Activated naive CD4-positive, alpha-beta T cell treated with anti-CD3 and anti-CD28 coated beads, Interleukin-2, amount 10 ng/mL, durations not matched to agents 7 days and 5 days (primary cell): Measurements from ENCODE around the gene TJP3.

Experiments used
- CTCF ChIA-PET: fragments of 350-600 bp; sonication (Branson Sonifier 250); formaldehyde crosslinking; loops from one replicate; lab custom pipeline; 2021; ENCODE audit warnings: antibody characterized with exemption; lab: Charles Lee
- DNase-seq: peaks from one replicate; pipeline ENCODE4 v3.0.0-alpha.2; 2020
- H3K27ac Mint-ChIP-seq: one replicate; pipeline ENCODE4 v1.8.0; 2021; ENCODE audit warnings: mild to moderate bottlenecking, moderate library complexity, mixed read lengths
- H3K27me3 Mint-ChIP-seq: one replicate; pipeline ENCODE4 v1.8.0; 2021; ENCODE audit warnings: mild to moderate bottlenecking, mixed read lengths
- H3K36me3 Mint-ChIP-seq: one replicate; pipeline ENCODE4 v1.8.0; 2021; ENCODE audit warnings: mixed read lengths
- H3K4me1 Mint-ChIP-seq: one replicate; pipeline ENCODE4 v1.8.0; 2021; ENCODE audit warnings: mixed read lengths
- H3K4me3 Mint-ChIP-seq: one replicate; pipeline ENCODE4 v1.8.0; 2021; ENCODE audit warnings: mild to moderate bottlenecking, moderate library complexity, mixed read lengths
- H3K9me3 Mint-ChIP-seq: one replicate; pipeline ENCODE4 v1.8.0; 2021; ENCODE audit warnings: mixed read lengths

TJP3 gene

GRCh38 chr19:3723883-3724282 is 15.7 kb downstream of the TJP3 start:
- H3K27me3 Mint-ChIP-seq: peaks cover 74% of the 10 kb centered on the region
- no peaks in the 10 kb centered on the region for H3K9me3 Mint-ChIP-seq
- H3K36me3 Mint-ChIP-seq: no peaks in the 10 kb centered on the region
- no peak overlapping the region for H3K27ac Mint-ChIP-seq
- no peak for DNase-seq
- peaks cover 16% of the 10 kb centered on the region for H3K4me1 Mint-ChIP-seq
- H3K4me3 Mint-ChIP-seq: no peak overlapping the region
- CTCF ChIA-PET: interaction anchor here (1.2 kb wide), 1 partner anchor 56 kb away, joined by 3 read pairs; no protein-coding TSS in a partner anchor

- DNase-seq: no peak
- peaks cover 62% of the 10 kb centered on the region for H3K27me3 Mint-ChIP-seq
- no peak overlapping the region for H3K27ac Mint-ChIP-seq
- H3K36me3 Mint-ChIP-seq: no peaks in the 10 kb centered on the region
- CTCF ChIA-PET: interaction anchor here (0.6 kb wide), 1 partner anchor 31 kb away, joined by 3 read pairs; no protein-coding TSS in a partner anchor
- H3K4me3 Mint-ChIP-seq: no peak overlapping the region
- peaks cover 13% of the 10 kb centered on the region for H3K4me1 Mint-ChIP-seq
- H3K9me3 Mint-ChIP-seq: no peaks in the 10 kb centered on the region
Measured at GRCh38 chr19:3725121-3725520, 16.9 kb downstream of the TJP3 start.

GRCh38 chr19:3725640-3726310 is 17.6 kb downstream of the TJP3 start:
- H3K4me3 Mint-ChIP-seq: no peak overlapping the region
- no peaks in the 10 kb centered on the region for H3K9me3 Mint-ChIP-seq
- CTCF ChIA-PET: interaction anchor here (0.6 kb wide), 1 partner anchor 30 kb away, joined by 3 read pairs; no protein-coding TSS in a partner anchor

GRCh38 chr19:3730457-3730958 is 22.3 kb downstream of the TJP3 start:
- Mint-ChIP-seq H3K4me3 (no peak overlapping the region), H3K36me3 (no peaks in the 10 kb centered on the region), H3K27me3 (peaks cover 19% of the 10 kb centered on the region), H3K4me1 (no peaks in the 10 kb centered on the region), H3K27ac (no peak overlapping the region), H3K9me3 (no peaks in the 10 kb centered on the region)
- DNase-seq: no peak
- CTCF ChIA-PET: no interaction called here

More at GRCh38 chr19:3725640-3726310, 17.6 kb downstream of the TJP3 start:
- peaks cover 55% of the 10 kb centered on the region for H3K27me3 Mint-ChIP-seq
- no peaks in the 10 kb centered on the region for H3K36me3 Mint-ChIP-seq
- peaks cover 10% of the 10 kb centered on the region for H3K4me1 Mint-ChIP-seq
- no peak overlapping the region for H3K27ac Mint-ChIP-seq
- DNase-seq: no peak

GRCh38 chr19:3732108-3732507 is 23.9 kb downstream of the TJP3 start:
- Mint-ChIP-seq H3K36me3 (no peaks in the 10 kb centered on the region), H3K27ac (no peak overlapping the region), H3K4me3 (no peak overlapping the region), H3K4me1 (no peaks in the 10 kb centered on the region), H3K27me3 (peaks cover 11% of the 10 kb centered on the region), H3K9me3 (no peaks in the 10 kb centered on the region)
- CTCF ChIA-PET: no interaction called here
- DNase-seq: no peak

- CTCF ChIA-PET: no interaction called here
- Mint-ChIP-seq H3K36me3 (peaks cover 2% of the 10 kb centered on the region), H3K4me1 (peaks cover 12% of the 10 kb centered on the region), H3K27ac (no peak overlapping the region), H3K9me3 (no peaks in the 10 kb centered on the region), H3K27me3 (peaks cover 11% of the 10 kb centered on the region), H3K4me3 (no peak overlapping the region)
- no peak for DNase-seq
Measured at GRCh38 chr19:3733549-3734309, 25.5 kb downstream of the TJP3 start.

- Mint-ChIP-seq H3K27ac (no peak overlapping the region), H3K4me3 (no peak overlapping the region), H3K27me3 (peaks cover 11% of the 10 kb centered on the region), H3K4me1 (peaks cover 17% of the 10 kb centered on the region), H3K36me3 (peaks cover 2% of the 10 kb centered on the region), H3K9me3 (no peaks in the 10 kb centered on the region)
- DNase-seq: no peak
- CTCF ChIA-PET: no interaction called here
Measured at GRCh38 chr19:3734310-3734600, 26.1 kb downstream of the TJP3 start.

GRCh38 chr19:3736106-3736724 is 28.0 kb downstream of the TJP3 start:
- peaks cover 2% of the 10 kb centered on the region for H3K36me3 Mint-ChIP-seq
- peaks cover 24% of the 10 kb centered on the region for H3K4me1 Mint-ChIP-seq
- H3K9me3 Mint-ChIP-seq: no peaks in the 10 kb centered on the region
- H3K4me3 Mint-ChIP-seq: no peak overlapping the region
- CTCF ChIA-PET: no interaction called here
- DNase-seq: no peak
- peaks cover 11% of the 10 kb centered on the region for H3K27me3 Mint-ChIP-seq
- no peak overlapping the region for H3K27ac Mint-ChIP-seq

- H3K4me1 Mint-ChIP-seq: peaks cover 24% of the 10 kb centered on the region
- no peak overlapping the region for H3K4me3 Mint-ChIP-seq
- H3K36me3 Mint-ChIP-seq: peaks cover 2% of the 10 kb centered on the region
- no peaks in the 10 kb centered on the region for H3K9me3 Mint-ChIP-seq
- H3K27me3 Mint-ChIP-seq: peaks cover 11% of the 10 kb centered on the region
- H3K27ac Mint-ChIP-seq: peak overlapping the region; percentile 95
- CTCF ChIA-PET: interaction anchor here (0.8 to 1.3 kb wide), 2 partner anchors 112 to 193 kb away, joined by 3 to 4 read pairs; no protein-coding TSS in a partner anchor
- DNase-seq: no peak
Measured at GRCh38 chr19:3737487-3738205, 29.5 kb downstream of the TJP3 start.

GRCh38 chr19:3738477-3739220 is 30.5 kb downstream of the TJP3 start:
- H3K36me3 Mint-ChIP-seq: peaks cover 2% of the 10 kb centered on the region
- peaks cover 8% of the 10 kb centered on the region for H3K27me3 Mint-ChIP-seq
- DNase-seq: no peak
- peaks cover 24% of the 10 kb centered on the region for H3K4me1 Mint-ChIP-seq
- CTCF ChIA-PET: interaction anchor here (1.3 kb wide), 1 partner anchor 110 kb away, joined by 4 read pairs; no protein-coding TSS in a partner anchor
- H3K4me3 Mint-ChIP-seq: no peak overlapping the region
- H3K27ac Mint-ChIP-seq: peak overlapping the region; percentile 95
- no peaks in the 10 kb centered on the region for H3K9me3 Mint-ChIP-seq

GRCh38 chr19:3740431-3740830 is 32.2 kb downstream of the TJP3 start:
- H3K36me3 Mint-ChIP-seq: peaks cover 2% of the 10 kb centered on the region
- no peaks in the 10 kb centered on the region for H3K27me3 Mint-ChIP-seq
- no peaks in the 10 kb centered on the region for H3K9me3 Mint-ChIP-seq
- CTCF ChIA-PET: no interaction called here
- no peak overlapping the region for H3K4me3 Mint-ChIP-seq
- no peak overlapping the region for H3K27ac Mint-ChIP-seq
- peaks cover 24% of the 10 kb centered on the region for H3K4me1 Mint-ChIP-seq
- no peak for DNase-seq

- Mint-ChIP-seq H3K9me3 (no peaks in the 10 kb centered on the region), H3K4me1 (peaks cover 14% of the 10 kb centered on the region), H3K36me3 (no peaks in the 10 kb centered on the region), H3K4me3 (no peak overlapping the region), H3K27me3 (no peaks in the 10 kb centered on the region), H3K27ac (no peak overlapping the region)
- CTCF ChIA-PET: interaction anchor here (0.5 kb wide), 1 partner anchor 641 kb away, joined by 3 read pairs; no protein-coding TSS in a partner anchor
- DNase-seq: no peak
Measured at GRCh38 chr19:3743486-3743885, 35.3 kb downstream of the TJP3 start.

GRCh38 chr19:3745363-3746045 is 37.3 kb downstream of the TJP3 start:
- H3K27me3 Mint-ChIP-seq: no peaks in the 10 kb centered on the region
- no peak overlapping the region for H3K27ac Mint-ChIP-seq
- CTCF ChIA-PET: no interaction called here
- no peaks in the 10 kb centered on the region for H3K4me1 Mint-ChIP-seq
- H3K36me3 Mint-ChIP-seq: peaks cover 11% of the 10 kb centered on the region
- DNase-seq: no peak
- H3K4me3 Mint-ChIP-seq: no peak overlapping the region
- H3K9me3 Mint-ChIP-seq: no peaks in the 10 kb centered on the region
